ENCODE measurements around the gene SSNA1.

- TF ChIP-seq EP300 (IDR thresholded peaks at IDR 0.05; ENCODE audit: low read depth) (no peak), CTCF (IDR thresholded peaks at IDR 0.05) (no peak)
Measured at GRCh38 chr9:137170486-137171148, 17.9 kb upstream of the SSNA1 start.
